Mucosa of descending colon (tissue), 3 donors: ENCODE measurements around the gene MYBL2. TPM values are rescaled to one million over a fixed set of nuclear protein-coding genes. Genes with fewer than 3 reads are reported as not detected.
"Not testable (repeated sequence)": the region's sequence is repeated elsewhere in the genome, so short reads cannot be mapped to it uniquely, and the experiment has no call there.

Experiments
- ATAC-seq: fragments of 200-7000 bp; cut with Tn5 transposase; one replicate; pipeline ENCODE4 v1.9.1; 2020; ENCODE audit warnings: mild to moderate bottlenecking, moderate library complexity
- DNase-seq, 3 donors: peaks; one replicate each; pipeline ENCODE4 v3.0.0-alpha.2; 2020
- H3K36me3 ChIP-seq: fragments of 200-600 bp; one replicate; pipeline ENCODE4 v1.8.0; 2021; ENCODE audit warnings: low read depth, mild to moderate bottlenecking
- H3K4me1 ChIP-seq: fragments of 200-600 bp; one replicate; pipeline ENCODE4 v1.8.0; 2021; ENCODE audit warnings: low read depth, mild to moderate bottlenecking
- H3K4me3 ChIP-seq: fragments of 200-600 bp; one replicate; pipeline ENCODE4 v1.8.0; 2021; ENCODE audit warnings: mild to moderate bottlenecking
- H3K9me3 ChIP-seq: fragments of 200-600 bp; one replicate; pipeline ENCODE4 v1.8.0; 2021; ENCODE audit warnings: mild to moderate bottlenecking
- CTCF ChIP-seq: fragments of 200-600 bp; IDR thresholded peaks from one replicate; pipeline ENCODE4 v1.8.0; 2022; ENCODE audit warnings: antibody characterized with exemption, mild to moderate bottlenecking
- intact Hi-C, 2 donors: fragments of 100-400 bp; cut with DNase I in 1 of 2; cut with micrococcal nuclease in 1 of 2; formaldehyde crosslinking; loops; one replicate each; pipeline versions ENCODE4 v1.11.0 to v1.11.1; 2022; cut with DNase I, micrococcal nuclease
- long read RNA-seq, 2 donors: library from polyadenylated mRNA; unstranded; transcript quantifications; one replicate each; pipeline ENCODE4 v2.0.0, GENCODE V29; 2019 to 2021
- total RNA-seq, 3 donors: library from RNA; stranded (reverse); fragmentation: NEBNext Ultra II Directional in 2 of 3; extraction: Animal tissue kit (Norgen Biotek cat#: 25700) in 2 of 3; gene quantifications; one replicate each; pipeline versions ENCODE4 v1.2.1 to v1.2.4, GENCODE V29; 2021 to 2023
- donor health status: DM: no; HTN: no; CAD: no; lungs with moderate emphysema.
- donor health status: DM: no; HTN: no; CAD: no.
- donor health status: DM: no; HTN: yes; CAD: no.

MYBL2 gene
- 10 to 100 TPM in 1 of 3 donors, 1 to 10 TPM in 2; 1.9 to 19.5 (median 5.1) TPM for total RNA-seq
- long read RNA-seq, donor 1, partial matches to known transcripts = 1 of 4 reads
- long read RNA-seq, donor 1, other reads (novel, unspliced or antisense) = 0 of 4 reads
- long read RNA-seq, donor 2, partial matches to known transcripts = 1 of 1 reads
- long read RNA-seq, donor 2, other reads (novel, unspliced or antisense) = 0 of 1 reads

GRCh38 chr20:43666376-43667328, at the start of gene MYBL2:
Gene MYBL2, plus strand, starts transcription at chr20:43667114. Its CDS starts 170 bp downstream, at chr20:43667284.
- DNase-seq (peak; percentile 63 to 82 (median 81)), ATAC-seq (peak; percentile 94)
- no peak for TF ChIP-seq CTCF
- Histone ChIP-seq H3K4me3 (no peak within 1 kb of the TSS), H3K9me3 (no peaks in the 10 kb centered on the region), H3K36me3 (no peaks in the 10 kb centered on the region), H3K4me1 (peaks cover 16% of the 10 kb centered on the region)
- intact Hi-C loops = no loop called here

GRCh38 chr20:43631598-43631997, 35.3 kb upstream of the MYBL2 start:
- intact Hi-C loops = no loop called here
- TF ChIP-seq CTCF = no peak
- Histone ChIP-seq H3K4me1 (no peaks in the 10 kb centered on the region), H3K36me3 (no peaks in the 10 kb centered on the region), H3K9me3 (no peaks in the 10 kb centered on the region), H3K4me3 (no peak overlapping the region)
- DNase-seq (no peak), ATAC-seq (no peak)

- intact Hi-C loops = no loop called here
- Histone ChIP-seq H3K36me3 (no peaks in the 10 kb centered on the region), H3K4me3 (no peak overlapping the region), H3K4me1 (no peaks in the 10 kb centered on the region), H3K9me3 (no peaks in the 10 kb centered on the region)
- ATAC-seq = no peak
- no peak for TF ChIP-seq CTCF
- DNase-seq = no peak
Measured at GRCh38 chr20:43636429-43636828, 30.5 kb upstream of the MYBL2 start.

- H3K36me3 ChIP-seq = no peaks in the 10 kb centered on the region
- H3K4me3 ChIP-seq = no peak overlapping the region
- intact Hi-C loops = no loop called here
- H3K9me3 ChIP-seq = no peaks in the 10 kb centered on the region
- ATAC-seq = peak; percentile 74
- no peaks in the 10 kb centered on the region for H3K4me1 ChIP-seq
- DNase-seq = no peak
- no peak for TF ChIP-seq CTCF
Measured at GRCh38 chr20:43642548-43642947, 24.4 kb upstream of the MYBL2 start.

GRCh38 chr20:43650997-43651525, 15.9 kb upstream of the MYBL2 start:
- Histone ChIP-seq H3K4me1 (no peaks in the 10 kb centered on the region), H3K36me3 (no peaks in the 10 kb centered on the region), H3K9me3 (no peaks in the 10 kb centered on the region), H3K4me3 (no peak overlapping the region)
- TF ChIP-seq CTCF = no peak
- ATAC-seq = no peak
- DNase-seq = no peak
- intact Hi-C loops = no loop called here

- DNase-seq, H3K4me3 ChIP-seq, ATAC-seq, H3K4me1 ChIP-seq, intact Hi-C loops, H3K36me3 ChIP-seq, H3K9me3 ChIP-seq: not testable (repeated sequence)
Measured at GRCh38 chr20:43651650-43652184, 15.2 kb upstream of the MYBL2 start.
